H1 (cell line): Measurements from ENCODE around the gene BATF2. TPM values are rescaled to one million over a fixed set of nuclear protein-coding genes. Genes with fewer than 3 reads are reported as not detected.

Experiments
- CTCF ChIA-PET: fragments of 300-600 bp; sonication (Branson Sonifier 250); formaldehyde crosslinking; loops from one replicate; lab custom pipeline; 2021; ENCODE audit not compliant: partially characterized antibody; lab: Charles Lee
- POLR2A ChIA-PET: fragments of 300-600 bp; sonication (Branson Sonifier 250); formaldehyde crosslinking; loops from one replicate; lab custom pipeline; 2021; ENCODE audit warnings: inconsistent platforms; ENCODE audit not compliant: partially characterized antibody; lab: Charles Lee
- DNase-seq, 2 experiments: peaks; one replicate each; pipeline versions ENCODE4 v3.0.0 to v3.0.0-alpha.2; 2010 to 2022; ENCODE audit warnings: low spot score in 2 of 2, low read depth in 1 of 2, mixed read lengths in 1 of 2
- FAIRE-seq: peaks from 2 replicates; lab custom pipeline; 2011; peaks lifted over from hg19 to GRCh38; lab: Jason Lieb, UNC
- H2AFZ ChIP-seq: 2 replicates; pipeline ENCODE4 v1.8.1; 2012; ENCODE audit warnings: low read length, inconsistent platforms
- H2AK5ac ChIP-seq: 2 replicates; pipeline ENCODE4 v1.6.1; 2013; ENCODE audit warnings: low read depth, low read length
- H2BK120ac ChIP-seq: replicated peaks from 2 replicates; pipeline ENCODE3; 2013; ENCODE audit warnings: low read depth, low read length, inconsistent platforms
- H2BK12ac ChIP-seq: 2 replicates; pipeline ENCODE4 v1.6.1; 2013; ENCODE audit warnings: low read depth, low read length
- H2BK15ac ChIP-seq: 2 replicates; pipeline ENCODE4 v1.6.1; 2013; ENCODE audit warnings: low read length
- H2BK20ac ChIP-seq: 2 replicates; pipeline ENCODE4 v1.6.1; 2013; ENCODE audit warnings: low read length
- H2BK5ac ChIP-seq: 2 replicates; pipeline ENCODE4 v1.6.1; 2013; ENCODE audit warnings: low read depth, low read length
- H3K14ac ChIP-seq: 2 replicates; pipeline ENCODE4 v1.6.1; 2013; ENCODE audit warnings: inconsistent platforms; ENCODE audit not compliant: insufficient read length
- H3K18ac ChIP-seq: 2 replicates; pipeline ENCODE4 v1.6.1; 2013; ENCODE audit warnings: low read length; ENCODE audit errors: extremely low read depth
- H3K23ac ChIP-seq: 2 replicates; pipeline ENCODE4 v1.6.1; 2013; ENCODE audit warnings: inconsistent platforms; ENCODE audit not compliant: insufficient read length
- H3K23me2 ChIP-seq: 2 replicates; pipeline ENCODE4 v1.6.1; 2013; ENCODE audit warnings: low read depth, low read length
- H3K27ac ChIP-seq: 2 replicates; pipeline ENCODE4 v1.6.1; 2011; ENCODE audit warnings: low read depth, low read length, inconsistent platforms
- H3K27me3 ChIP-seq, 4 experiments: replicated peaks in 1 of 4; 1 replicate in 1 of 4; 2 replicates in 3 of 4; pipeline versions ENCODE4 v1.6.1 to v1.8.1; 2011 to 2013; ENCODE audit warnings: low read length in 3 of 4, mild to moderate bottlenecking in 3 of 4, inconsistent platforms in 2 of 4, mixed read lengths in 2 of 4, moderate library complexity in 1 of 4; ENCODE audit not compliant: control insufficient read depth in 3 of 4, insufficient read depth in 3 of 4; ENCODE audit errors: extremely low read depth in 1 of 4
- H3K36me3 ChIP-seq, 4 experiments: 2 replicates each; pipeline versions ENCODE4 v1.6.1 to v1.8.1; 2011 to 2013; ENCODE audit warnings: mild to moderate bottlenecking in 4 of 4, low read length in 3 of 4, moderate library complexity in 2 of 4, control low read depth in 1 of 4, inconsistent platforms in 1 of 4; ENCODE audit not compliant: insufficient read depth in 4 of 4, control insufficient read depth in 2 of 4
- H3K4ac ChIP-seq: replicated peaks from 2 replicates; pipeline ENCODE3; 2013; ENCODE audit warnings: low read length, low read depth, mixed read lengths, inconsistent platforms; ENCODE audit not compliant: insufficient read length
- H3K4me1 ChIP-seq, 4 experiments: replicated peaks in 1 of 4; 1 replicate in 1 of 4; 2 replicates in 3 of 4; pipeline versions ENCODE4 v1.6.1 to v1.8.1; 2011 to 2013; ENCODE audit warnings: low read length in 3 of 4, inconsistent platforms in 2 of 4, mixed read lengths in 1 of 4; ENCODE audit not compliant: insufficient read depth in 4 of 4, control insufficient read depth in 3 of 4
- H3K4me2 ChIP-seq, 2 experiments: 2 replicates each; pipeline versions ENCODE4 v1.6.1 to v1.8.1; 2011 to 2013; ENCODE audit warnings: low read depth in 2 of 2, low read length in 2 of 2, control low read depth in 1 of 2, inconsistent platforms in 1 of 2, mild to moderate bottlenecking in 1 of 2; ENCODE audit not compliant: insufficient read depth in 1 of 2
- H3K4me3 ChIP-seq, 4 experiments: fragments of 200-600, 300-600 bp in 1 of 4; sonication (generic), shearing (Covaris generic), sonication (Bioruptor Twin) in 1 of 4; 2 replicates each; pipeline versions ENCODE4 v1.5.1 to v1.8.1; 2011 to 2016; ENCODE audit warnings: low read length in 4 of 4, low read depth in 3 of 4, control low read depth in 2 of 4, inconsistent platforms in 2 of 4, mild to moderate bottlenecking in 2 of 4, mixed read lengths in 1 of 4, moderate library complexity in 1 of 4; ENCODE audit not compliant: insufficient read depth in 2 of 4; ENCODE audit errors: extremely low read depth in 1 of 4
- H3K56ac ChIP-seq: replicated peaks from 2 replicates; pipeline ENCODE3; 2013; ENCODE audit warnings: low read depth, mild to moderate bottlenecking, mixed read lengths, low read length, inconsistent platforms; ENCODE audit not compliant: insufficient read length
- H3K79me1 ChIP-seq: 2 replicates; pipeline ENCODE4 v1.6.1; 2013; ENCODE audit warnings: low read depth, low read length, control low read depth
- H3K79me2 ChIP-seq, 2 experiments: 2 replicates each; pipeline versions ENCODE4 v1.6.1 to v1.8.1; 2012 to 2013; ENCODE audit warnings: low read length in 2 of 2, mild to moderate bottlenecking in 2 of 2, inconsistent platforms in 1 of 2; ENCODE audit not compliant: insufficient read depth in 2 of 2, control insufficient read depth in 1 of 2
- H3K9ac ChIP-seq, 4 experiments: replicated peaks in 1 of 4; 1 replicate in 1 of 4; 2 replicates in 3 of 4; pipeline versions ENCODE4 v1.6.1 to v1.8.1; 2011 to 2013; ENCODE audit warnings: low read depth in 3 of 4, low read length in 3 of 4, control low read depth in 2 of 4, mild to moderate bottlenecking in 2 of 4, moderate library complexity in 2 of 4, inconsistent platforms in 1 of 4; ENCODE audit errors: extremely low read depth in 1 of 4
- H3K9me3 ChIP-seq, 2 experiments: 2 replicates each; pipeline versions ENCODE4 v1.6.1 to v1.8.1; 2012 to 2013; ENCODE audit warnings: mild to moderate bottlenecking in 2 of 2, moderate library complexity in 2 of 2, control low read depth in 1 of 2, inconsistent platforms in 1 of 2, low read depth in 1 of 2, low read length in 1 of 2, mixed read lengths in 1 of 2; ENCODE audit not compliant: insufficient read depth in 2 of 2
- H4K20me1 ChIP-seq, 2 experiments: replicated peaks in 1 of 2; 2 replicates each; pipeline versions ENCODE3 to v1.8.1; 2011 to 2013; ENCODE audit warnings: inconsistent platforms in 2 of 2, low read length in 2 of 2, mild to moderate bottlenecking in 1 of 2; ENCODE audit not compliant: insufficient read depth in 2 of 2, control insufficient read depth in 1 of 2
- H4K5ac ChIP-seq: 2 replicates; pipeline ENCODE4 v1.6.1; 2013; ENCODE audit warnings: low read length, low read depth, mixed read lengths, inconsistent platforms; ENCODE audit not compliant: insufficient read length
- H4K8ac ChIP-seq: 2 replicates; pipeline ENCODE4 v1.8.0; 2013; ENCODE audit warnings: mild to moderate bottlenecking, moderate library complexity, low read length, inconsistent platforms; ENCODE audit not compliant: insufficient read depth; ENCODE audit errors: extremely low read depth
- H4K91ac ChIP-seq: replicated peaks from 2 replicates; pipeline ENCODE3; 2013; ENCODE audit warnings: low read length, mixed read lengths, inconsistent platforms; ENCODE audit not compliant: insufficient read length
- BACH1 ChIP-seq: IDR thresholded peaks from 2 replicates; pipeline ENCODE4 v1.6.1; 2012; ENCODE audit warnings: low read length, improper control_type of control experiment
- CREB1 ChIP-seq: IDR thresholded peaks from 2 replicates; pipeline ENCODE4 v1.6.1; 2012; ENCODE audit warnings: inconsistent platforms
- GABPA ChIP-seq: IDR thresholded peaks from 2 replicates; pipeline ENCODE4 v1.6.1; 2011; ENCODE audit warnings: mild to moderate bottlenecking, low read length, moderate library complexity, borderline replicate concordance; ENCODE audit not compliant: insufficient read depth
- GTF2F1 ChIP-seq: IDR thresholded peaks from 2 replicates; pipeline ENCODE4 v1.6.1; 2012; ENCODE audit warnings: low read depth, low read length, improper control_type of control experiment, borderline replicate concordance
- KDM5A ChIP-seq: fragments of 200-600 bp; IDR thresholded peaks from 2 replicates; pipeline ENCODE4 v1.7.1; 2012; ENCODE audit warnings: mild to moderate bottlenecking, low read length, inconsistent platforms, mixed read lengths
- NANOG ChIP-seq: IDR thresholded peaks from 2 replicates; pipeline ENCODE4 v1.6.1; 2011; ENCODE audit warnings: low read length, low read depth, mild to moderate bottlenecking, inconsistent platforms; ENCODE audit not compliant: insufficient read depth, poor library complexity, severe bottlenecking
- SAP30 ChIP-seq: fragments of 300-600 bp; sonication (generic); IDR thresholded peaks from 2 replicates; pipeline ENCODE4 v1.7.1; 2012; ENCODE audit warnings: low read length, moderate library complexity, mild to moderate bottlenecking, inconsistent platforms; ENCODE audit not compliant: insufficient read depth, insufficient replicate concordance
- SIN3A ChIP-seq, 2 experiments: IDR thresholded peaks in 1 of 2; conservative IDR thresholded peaks in 1 of 2; 2 replicates each; pipeline ENCODE4 v1.6.1; 2011 to 2012; ENCODE audit warnings: low read length in 2 of 2, improper control_type of control experiment in 1 of 2, low read depth in 1 of 2, mild to moderate bottlenecking in 1 of 2
- SP1 ChIP-seq: IDR thresholded peaks from 2 replicates; pipeline ENCODE4 v1.6.1; 2011; ENCODE audit warnings: low read depth, low read length
- SUZ12 ChIP-seq: fragments of 200-600 bp; sonication (generic); IDR thresholded peaks from 2 replicates; pipeline ENCODE4 v1.6.1; 2012; ENCODE audit warnings: mild to moderate bottlenecking, inconsistent platforms, low read length, moderate library complexity, mixed read lengths
- WGBS, 2 experiments: shearing (Covaris generic) in 1 of 2; methylation state at CpG; one replicate each; pipeline versions ENCODE4 v1.1.6 to v1.1.7; 2013 to 2015; ENCODE audit warnings: low lambda C conversion rate in 2 of 2, mixed read lengths in 2 of 2, inconsistent platforms in 1 of 2, low coverage in 1 of 2, missing lambda C conversion rate in 1 of 2; ENCODE audit not compliant: insufficient replicate concordance in 2 of 2, insufficient coverage in 1 of 2, insufficient read length in 1 of 2; ENCODE audit errors: extremely low coverage in 1 of 2, missing lambda C conversion rate in 1 of 2; 5-methylcytosine and 5-hydroxymethylcytosine counted together
- polyA plus RNA-seq, 7 experiments: library from polyadenylated mRNA; depleted of rRNA in 3 of 7; stranded (reverse) in 5 of 7; unstranded in 2 of 7; fragments of >200 nt in 5 of 7; fragments of 200-250 nt in 2 of 7; gene quantifications; 1 replicate in 5 of 7; 2 replicates in 1 of 7; 4 replicates in 1 of 7; pipeline versions ENCODE4 v1.2.1 to v1.2.3, GENCODE V29; 2011 to 2013; ENCODE audit warnings: missing spikeins in 2 of 7, mixed read lengths in 2 of 7
- total RNA-seq: library from RNA; stranded (reverse); fragmentation: NEBNext Ultra II Directional; extraction: Animal tissue kit (Norgen Biotek cat#: 25700); gene quantifications from 2 replicates; pipeline ENCODE4 v1.2.1, GENCODE V29; 2021
- TF ChIP-seq, protein P1 (sequence below): IDR thresholded peaks from 2 replicates; pipeline ENCODE4 v1.6.1; 2012; ENCODE audit warnings: inconsistent platforms
- TF ChIP-seq, protein P2 (sequence below): IDR thresholded peaks from 2 replicates; pipeline ENCODE4 v1.6.1; 2012; ENCODE audit warnings: inconsistent platforms
- TF ChIP-seq, protein P3 (sequence below): IDR thresholded peaks from 2 replicates; pipeline ENCODE4 v1.6.1; 2011; ENCODE audit warnings: low read depth, mild to moderate bottlenecking, low read length; ENCODE audit not compliant: insufficient read depth

BATF2 gene
- total and polyA plus RNA-seq, 2 of the 8 experiments (the other 6 are each of a cell fraction or from before 2014, with no cell fraction given): 1.4 to 3.1 TPM

DNA sequence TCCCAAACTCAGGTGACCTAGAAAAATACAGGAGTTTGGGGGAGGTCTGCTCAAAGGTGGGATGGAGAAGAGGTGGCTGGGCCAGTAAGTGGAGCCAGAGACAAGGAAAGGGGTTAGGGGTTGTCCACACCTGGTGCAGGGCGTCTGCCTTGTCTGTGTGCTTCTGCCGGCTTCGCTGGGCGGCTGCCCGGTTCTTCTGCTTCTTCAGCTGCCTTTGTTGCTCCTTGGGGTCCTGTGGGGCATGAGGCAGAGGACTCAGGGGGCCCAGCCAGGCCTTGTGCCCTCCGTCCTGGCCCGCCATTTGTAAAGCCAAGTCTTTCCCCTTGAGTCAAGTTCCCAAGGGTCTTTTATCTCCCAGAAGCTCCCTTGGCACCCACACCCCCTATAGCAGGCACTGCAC, 2.5 kb downstream of the BATF2 start:
- Histone ChIP-seq H3K18ac (no peak overlapping the region), H3K36me3 (no peaks in the 10 kb centered on the region), H2AK5ac (no peak overlapping the region), H3K4me1 (peaks cover 0 to 9% (median 1%) of the 10 kb centered on the region in 4 experiments; a peak in 2 of 7 replicates), H2BK20ac (no peak overlapping the region), H3K79me1 (no peaks in the 10 kb centered on the region), H3K14ac (no peak overlapping the region), H3K56ac (no peak overlapping the region), H4K5ac (no peak overlapping the region), H4K91ac (no peak overlapping the region), H4K20me1 (no peaks in the 10 kb centered on the region), H2BK15ac (no peak overlapping the region), H3K9ac (no peak overlapping the region), H2BK120ac (no peak overlapping the region), H3K9me3 (no peaks in the 10 kb centered on the region), H2BK12ac (no peak overlapping the region), H3K27me3 (no peaks in the 10 kb centered on the region), H3K23ac (no peak overlapping the region), H3K79me2 (no peaks in the 10 kb centered on the region), H3K27ac (no peak overlapping the region), H3K23me2 (no peaks in the 10 kb centered on the region), H3K4ac (no peak overlapping the region), H3K4me2 (no peak overlapping the region), H3K4me3 (no peak overlapping the region), H2AFZ (no peak overlapping the region), H4K8ac (no peak overlapping the region; the same call in 1 of the 2 replicates), H2BK5ac (no peak overlapping the region)
- FAIRE-seq: no peak
- ChIA-PET CTCF (interaction anchor here (1.4 to 6.1 kb wide), 3 partner anchors 34 to 146 kb away, joined by 3 to 65 read pairs (median 6); no protein-coding TSS in a partner anchor), POLR2A (no interaction called here)
- DNase-seq: no peak
- whole genome bisulfite sequencing, 2 experiments: 89% methylated on average over 7 of the region's 7 CpGs; no CpG with 5 or more reads in 1 of the 2 experiments
- TF ChIP-seq, protein P1, sequence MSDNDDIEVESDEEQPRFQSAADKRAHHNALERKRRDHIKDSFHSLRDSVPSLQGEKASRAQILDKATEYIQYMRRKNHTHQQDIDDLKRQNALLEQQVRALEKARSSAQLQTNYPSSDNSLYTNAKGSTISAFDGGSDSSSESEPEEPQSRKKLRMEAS: no peak
- TF ChIP-seq SIN3A (conservative IDR thresholded peaks at IDR 0.05 in 1 of 2, IDR thresholded peaks at IDR 0.05 in 1 of 2; ENCODE audit: low read depth in 1 of 2, low read length in 2 of 2) (no peak), GABPA (no peak), SP1 (no peak), GTF2F1 (no peak), CREB1 (no peak), NANOG (no peak), BACH1 (no peak), SUZ12 (no peak), SAP30 (no peak), KDM5A (no peak)
- TF ChIP-seq, protein P2, sequence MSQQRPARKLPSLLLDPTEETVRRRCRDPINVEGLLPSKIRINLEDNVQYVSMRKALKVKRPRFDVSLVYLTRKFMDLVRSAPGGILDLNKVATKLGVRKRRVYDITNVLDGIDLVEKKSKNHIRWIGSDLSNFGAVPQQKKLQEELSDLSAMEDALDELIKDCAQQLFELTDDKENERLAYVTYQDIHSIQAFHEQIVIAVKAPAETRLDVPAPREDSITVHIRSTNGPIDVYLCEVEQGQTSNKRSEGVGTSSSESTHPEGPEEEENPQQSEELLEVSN: no peak
- TF ChIP-seq, protein P3, sequence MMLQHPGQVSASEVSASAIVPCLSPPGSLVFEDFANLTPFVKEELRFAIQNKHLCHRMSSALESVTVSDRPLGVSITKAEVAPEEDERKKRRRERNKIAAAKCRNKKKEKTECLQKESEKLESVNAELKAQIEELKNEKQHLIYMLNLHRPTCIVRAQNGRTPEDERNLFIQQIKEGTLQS: no peak
